Measurements from ENCODE around the gene IMPACT.

The IMPACT gene

DNA sequence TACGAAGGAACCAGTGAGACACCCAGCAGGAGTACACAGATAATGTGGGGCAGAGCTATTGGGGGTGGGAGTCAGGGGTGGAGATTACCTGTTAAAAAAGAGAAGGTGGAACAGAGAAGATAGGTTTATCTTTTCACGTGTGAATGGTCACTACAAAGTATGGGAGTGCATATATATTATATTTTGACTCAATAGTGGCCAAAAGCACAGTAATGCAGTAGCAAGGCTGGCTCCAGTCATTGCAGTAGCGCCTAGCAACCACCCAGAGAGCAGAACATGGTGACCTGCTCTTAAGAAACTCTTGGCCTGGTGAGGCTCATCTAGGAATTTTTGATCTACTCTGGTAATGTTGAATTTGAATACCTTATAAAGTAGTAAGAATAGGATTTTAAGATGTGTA, 1.0 kb downstream of the IMPACT start:
- DNase-seq: no peak

DNA sequence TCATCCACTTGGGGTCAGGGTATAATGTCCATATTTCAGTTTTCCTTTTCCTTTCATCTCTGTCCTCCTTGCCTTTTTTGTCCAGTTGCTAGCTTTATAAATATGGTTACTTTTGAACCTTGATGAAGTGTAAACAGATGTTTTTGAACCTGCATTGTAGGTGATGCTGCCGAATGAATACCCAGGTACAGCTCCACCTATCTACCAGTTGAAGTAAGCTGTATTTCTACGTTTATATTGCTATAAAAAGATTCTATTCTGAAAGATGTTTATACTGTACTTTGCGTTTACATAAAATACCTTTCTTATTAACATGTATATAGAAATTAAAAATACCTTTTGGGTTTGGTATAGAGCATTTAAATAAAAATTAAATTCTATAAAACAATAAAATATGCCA, 2.2 kb downstream of the IMPACT start:
- no peak for DNase-seq

DNA sequence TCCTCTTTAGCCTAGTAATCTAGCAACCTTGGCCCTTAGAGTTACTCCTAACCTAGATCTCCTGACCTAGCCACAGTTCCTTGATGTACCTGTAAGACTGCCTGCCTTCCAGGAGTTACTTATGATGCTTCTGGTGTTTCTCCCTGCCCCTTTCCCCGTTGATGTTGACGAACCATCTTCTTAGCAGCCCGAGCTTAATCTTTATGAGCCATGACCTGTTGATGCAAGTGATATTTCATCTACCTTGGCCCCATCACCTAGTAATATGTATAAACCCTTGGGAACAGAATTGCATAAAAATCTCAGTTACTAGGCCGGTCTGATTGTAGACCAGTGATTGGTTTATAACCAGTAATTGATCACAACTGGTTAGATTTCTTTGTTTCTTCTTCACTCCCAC, 2.7 kb downstream of the IMPACT start:
- no peak for DNase-seq

DNA sequence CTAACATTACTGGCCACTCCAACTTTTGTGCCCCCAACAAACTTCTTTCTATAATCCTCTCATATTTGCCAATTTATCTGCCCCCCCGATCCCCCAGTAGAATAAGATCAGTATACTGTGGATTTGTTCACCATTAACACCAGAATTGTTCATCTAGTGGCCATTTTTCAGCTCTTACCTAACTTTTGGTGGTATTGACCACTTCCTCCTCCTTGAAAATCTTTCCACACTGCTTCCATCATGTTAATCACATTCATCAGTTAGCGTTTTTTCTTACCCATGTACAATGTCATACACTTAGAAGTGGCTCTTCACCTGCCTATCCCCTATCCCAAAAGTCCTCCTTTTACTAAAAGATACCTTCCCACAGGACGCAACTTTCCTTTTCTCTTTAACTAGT, 6.1 kb downstream of the IMPACT start:
- DNase-seq: no peak

DNA sequence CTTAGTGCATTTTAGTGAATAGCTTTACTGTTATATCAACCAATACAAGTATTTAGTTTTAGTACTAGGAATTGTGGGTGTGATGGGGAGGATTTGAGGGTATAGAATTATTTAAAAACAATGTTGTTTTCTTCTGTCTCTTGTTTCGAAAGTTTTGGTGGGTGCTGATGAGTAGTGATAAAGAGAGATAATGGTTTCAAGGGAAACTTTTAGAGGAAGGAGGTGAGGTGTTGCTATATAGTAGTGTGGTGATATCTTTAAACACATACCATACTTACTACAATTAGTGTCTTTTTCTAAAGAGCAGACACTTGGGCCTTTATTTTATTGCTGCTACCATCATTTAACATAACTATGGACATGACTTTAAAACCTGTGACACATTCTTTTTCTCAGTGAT, 10.5 kb downstream of the IMPACT start:
- no peak for DNase-seq

DNA sequence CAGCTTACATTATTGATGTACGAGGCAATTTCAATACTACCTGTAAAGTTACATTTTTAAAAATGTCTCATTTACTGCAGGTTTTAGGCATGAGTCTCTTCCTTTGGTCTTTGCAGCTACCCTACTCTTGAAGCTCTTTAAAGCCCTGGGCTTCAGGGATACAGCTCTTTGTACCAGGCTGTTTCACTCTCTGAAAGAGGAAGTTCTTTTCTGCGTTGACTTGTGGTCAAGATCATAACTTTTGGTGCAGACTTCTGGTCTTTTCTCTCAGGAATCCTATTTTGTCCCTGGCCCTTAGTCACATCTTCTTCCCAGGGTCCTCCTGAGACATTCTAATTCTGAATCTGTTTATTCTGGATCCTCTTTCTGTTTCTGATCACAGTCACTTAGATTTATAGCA, 17.4 kb downstream of the IMPACT start:
- DNase-seq: no peak

DNA sequence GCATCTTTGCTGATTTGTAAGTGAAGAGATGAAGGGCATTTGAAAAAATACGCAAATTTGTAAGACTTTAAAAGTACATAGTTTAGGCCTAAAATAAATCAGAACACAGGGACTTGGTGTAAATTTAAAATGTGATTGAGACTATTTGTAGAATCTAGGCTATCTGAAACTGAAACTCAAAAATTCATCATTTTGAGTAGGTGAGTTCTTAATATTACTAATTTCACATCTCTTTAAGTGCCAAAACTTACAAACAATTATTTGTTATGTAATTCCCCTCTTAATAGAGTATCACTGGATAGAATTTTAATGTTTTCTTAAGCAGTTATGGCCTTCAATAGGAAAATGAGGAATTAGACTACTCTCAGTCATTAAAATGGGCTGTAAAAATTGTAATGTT, 20.0 kb downstream of the IMPACT start:
- DNase-seq: no peak

DNA sequence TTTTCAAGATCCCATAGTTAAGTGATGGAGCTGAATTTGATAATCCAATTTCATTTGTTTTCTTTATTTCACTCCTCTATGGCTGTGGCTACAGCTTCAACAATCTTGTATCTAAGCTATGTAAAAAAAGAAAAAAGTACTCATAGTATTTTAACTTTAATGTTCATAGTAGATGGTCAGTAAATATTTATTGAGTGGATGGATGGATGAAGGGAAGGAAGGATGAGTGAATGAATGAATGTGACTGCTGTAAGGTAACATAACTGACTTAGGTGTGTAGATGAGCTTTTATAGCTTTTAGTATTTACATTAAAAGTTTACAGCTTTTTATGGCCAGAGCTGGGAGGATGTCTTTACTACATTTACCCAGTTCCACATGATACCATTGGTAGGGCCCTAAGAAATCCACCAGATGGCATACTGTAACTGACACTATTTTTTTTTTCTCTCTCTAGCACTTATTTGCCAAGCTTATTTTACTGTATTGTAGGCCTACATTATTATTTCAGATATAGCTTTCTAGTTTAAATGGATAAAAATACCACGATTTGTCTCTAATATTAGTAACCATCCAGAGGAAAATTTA, 20.6 kb downstream of the IMPACT start:
- DNase-seq: no peak

DNA sequence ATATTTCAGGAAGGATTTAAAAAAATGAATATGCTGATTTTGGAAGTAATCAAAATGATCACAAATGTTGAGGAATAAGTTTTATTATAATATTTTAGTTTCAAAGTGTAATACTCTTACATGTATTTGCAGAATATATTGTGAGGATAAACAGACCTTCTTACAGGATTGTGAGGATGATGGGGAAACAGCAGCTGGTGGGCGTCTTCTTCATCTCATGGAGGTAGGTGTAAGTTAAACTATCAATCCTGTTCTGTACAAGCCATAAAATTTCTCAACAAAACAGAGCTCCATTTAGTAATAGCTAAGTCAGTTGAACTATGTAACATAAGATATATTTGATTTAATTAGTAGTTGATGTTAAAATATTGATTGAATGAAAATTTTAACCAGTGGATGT, 21.5 kb downstream of the IMPACT start:
- no peak for DNase-seq

DNA sequence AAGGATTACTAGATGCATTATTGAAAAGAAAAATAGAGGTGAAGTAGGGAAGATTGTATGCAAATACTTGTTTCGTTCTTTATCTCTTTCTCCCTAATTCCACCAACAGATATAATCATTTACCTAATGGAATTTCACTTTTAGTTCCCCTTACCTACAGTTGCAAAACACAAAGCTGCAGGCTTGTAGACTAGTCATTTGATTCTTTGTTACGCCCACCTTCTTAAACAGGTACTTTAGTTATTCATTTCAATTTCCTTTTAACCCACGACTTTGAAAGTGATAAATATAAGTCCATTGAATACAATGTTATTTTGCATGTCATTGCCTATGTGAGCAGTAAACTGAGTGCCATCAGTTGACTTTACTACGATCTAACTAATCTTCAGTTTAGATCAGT, 30.1 kb downstream of the IMPACT start:
- no peak for DNase-seq

DNA sequence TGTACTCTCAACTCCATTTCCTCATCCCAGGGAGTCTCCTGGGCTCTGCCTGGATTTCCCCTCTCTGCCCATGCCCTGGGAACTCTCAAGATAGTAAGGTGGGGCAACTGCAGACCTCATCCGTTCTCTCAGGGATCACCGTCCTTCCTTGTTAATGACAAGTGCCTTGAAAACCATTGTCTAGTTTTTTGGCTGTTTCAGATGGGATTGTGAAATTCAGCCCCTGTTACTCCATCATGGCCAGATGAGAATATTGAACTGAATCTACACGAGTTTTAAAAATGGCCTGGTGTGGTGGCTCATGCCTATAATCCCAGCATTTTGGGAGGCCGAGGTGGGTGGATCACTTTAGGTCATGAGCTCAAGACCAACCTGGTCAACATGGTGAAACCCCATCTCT, 33.3 kb downstream of the IMPACT start:
- DNase-seq: no peak

DNA sequence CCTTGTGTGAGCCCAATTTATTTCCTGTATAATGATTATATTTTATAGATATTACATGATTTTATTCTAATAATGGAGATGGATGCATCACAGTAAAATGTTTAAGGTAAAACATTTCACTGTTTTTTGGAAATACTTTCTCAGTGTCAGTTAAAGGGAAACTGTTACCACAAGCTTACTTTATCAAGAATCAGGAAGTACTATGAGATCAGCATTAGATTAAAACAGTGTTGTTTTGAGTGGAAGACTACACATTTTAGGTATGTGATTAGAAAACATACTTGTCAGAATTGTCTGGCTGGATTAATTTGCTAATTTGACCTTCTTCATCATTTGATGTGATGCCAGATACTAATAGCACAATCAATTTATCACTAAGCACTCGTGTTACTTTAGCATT, 33.9 kb downstream of the IMPACT start, which contains the start of gene HRH4:
HRH4 (plus strand) TSS at position 250 of the 400 bp plus-strand sequence; CDS start at position 342, 92 bp downstream.
- no peak for DNase-seq

DNA sequence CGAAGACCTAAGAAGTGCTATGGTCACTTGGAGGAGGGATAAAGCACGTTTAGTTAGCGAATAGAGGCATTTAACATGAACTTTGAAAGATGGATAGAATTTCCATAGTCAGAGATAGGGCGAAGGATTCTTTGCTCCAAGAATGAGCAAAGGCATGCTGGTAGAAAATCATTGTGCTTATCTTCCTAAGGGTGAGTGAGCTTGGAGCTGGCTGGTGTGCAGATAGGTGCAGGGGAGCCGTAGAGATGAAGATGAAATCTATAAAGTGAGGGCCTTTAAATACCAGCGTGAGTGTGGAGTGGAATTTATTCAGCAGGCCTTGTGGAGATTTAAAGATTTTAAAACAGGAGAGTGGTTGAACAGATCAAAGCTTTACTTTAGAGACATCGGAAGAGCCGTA, 35.5 kb downstream of the IMPACT start:
- no peak for DNase-seq

DNA sequence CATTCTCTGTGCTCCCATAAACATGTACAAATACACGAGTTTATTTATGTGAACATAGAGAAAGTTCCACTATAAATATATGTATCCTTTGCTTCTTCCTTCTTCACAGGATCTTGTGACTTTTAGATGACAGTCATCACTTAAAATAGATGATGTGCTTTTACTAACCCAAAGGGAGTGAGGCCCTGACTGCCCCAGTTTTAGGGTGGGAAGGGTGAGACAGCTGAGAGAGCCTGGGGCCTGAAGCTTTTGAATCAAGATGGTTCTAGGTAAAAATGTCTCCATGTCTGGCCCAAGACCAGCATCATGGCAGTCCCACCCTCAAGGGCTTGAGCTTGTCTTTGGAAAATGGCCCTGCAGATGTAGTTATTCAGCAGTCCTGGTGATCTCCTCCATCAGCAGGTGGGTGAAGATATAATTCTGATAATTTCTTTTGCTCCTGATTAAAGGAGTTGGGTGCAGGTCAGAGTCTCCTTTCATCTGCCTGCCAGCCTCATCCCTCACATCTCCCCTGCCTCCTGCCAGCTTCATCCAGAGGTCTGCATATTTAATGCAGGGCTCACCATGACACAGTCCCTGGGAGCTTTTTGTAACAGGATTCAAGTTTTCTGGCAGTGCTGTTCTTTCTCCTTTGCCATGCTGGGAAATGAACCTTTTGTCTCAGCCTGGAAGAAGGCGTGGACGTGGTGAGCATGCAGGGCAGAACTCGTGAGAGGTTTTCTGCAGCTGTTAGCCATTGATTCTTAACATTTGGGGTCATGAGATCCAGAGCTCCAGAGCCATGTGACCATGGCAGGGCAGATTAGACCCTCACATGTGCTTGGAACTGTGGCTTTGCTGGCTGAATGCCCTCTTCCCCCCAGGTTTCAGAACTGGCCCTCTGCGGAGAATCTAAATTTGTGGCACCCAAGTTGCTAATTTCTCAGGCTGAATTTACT, 36.6 kb downstream of the IMPACT start:
- no peak for DNase-seq

DNA sequence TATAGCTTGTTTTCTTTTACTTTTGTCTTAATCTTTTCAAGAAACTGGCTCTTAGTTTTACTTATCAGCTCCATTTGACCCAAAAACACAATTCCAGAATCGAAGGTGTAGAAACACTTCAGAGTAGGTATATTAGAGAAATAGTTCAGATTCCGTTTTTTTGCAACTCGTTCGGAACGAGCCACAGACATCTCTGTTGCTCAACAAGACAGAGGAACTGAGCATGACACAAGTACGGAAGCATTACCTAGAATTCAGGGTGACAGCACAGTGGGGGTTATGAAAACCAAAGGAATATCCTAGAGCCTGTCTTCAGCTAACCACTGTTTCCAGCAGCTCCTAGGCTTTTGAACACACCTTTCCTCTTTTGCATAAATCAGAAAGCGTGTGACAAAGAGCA, 39.0 kb downstream of the IMPACT start:
- DNase-seq: no peak

DNA sequence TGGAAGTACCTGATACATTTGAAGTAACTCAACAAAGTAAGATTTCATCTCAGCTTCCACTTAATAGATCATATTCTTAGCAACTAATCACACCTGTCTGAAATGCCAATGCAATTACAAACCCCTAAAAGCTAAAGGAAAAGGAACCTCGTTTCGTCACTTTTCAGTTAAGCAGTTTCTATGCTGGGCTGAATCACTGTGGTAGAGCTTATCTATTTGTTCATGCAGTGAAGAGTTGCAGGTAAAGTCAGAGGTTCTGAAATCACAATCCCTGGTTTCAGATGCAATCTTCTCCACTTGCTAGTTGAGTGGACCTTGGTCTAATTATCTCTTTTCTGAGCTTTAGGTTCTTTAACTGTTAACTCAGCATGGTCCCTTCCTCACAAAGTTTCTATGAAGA, 40.3 kb downstream of the IMPACT start:
- no peak for DNase-seq

DNA sequence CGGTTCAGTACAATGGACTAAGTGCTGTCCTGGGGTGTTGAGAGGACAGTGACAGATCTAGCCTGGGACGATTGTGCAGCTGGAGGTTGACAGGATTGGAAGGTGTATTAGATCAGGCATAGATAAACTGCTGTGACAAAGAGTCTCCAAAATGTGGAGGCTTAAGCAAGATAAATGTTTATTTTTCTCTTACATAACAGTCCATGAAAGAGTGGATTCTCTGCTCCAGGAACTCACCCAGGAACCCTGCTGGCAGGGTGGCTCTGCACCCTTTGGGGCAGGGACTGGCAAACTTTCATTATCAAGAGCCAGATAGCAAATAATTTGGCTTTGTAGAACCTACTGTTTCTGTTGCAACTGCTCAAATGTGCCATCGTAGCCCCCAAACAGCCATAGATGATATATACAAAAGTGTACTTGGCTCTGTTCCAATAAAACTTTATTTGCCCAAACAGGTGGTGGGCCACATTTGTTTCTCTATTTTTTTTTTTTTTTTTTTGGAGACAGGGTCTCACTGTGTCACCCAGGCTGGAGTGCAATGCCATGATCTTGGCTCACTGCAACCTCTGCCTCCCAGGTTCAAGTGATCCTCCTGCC, 43.6 kb downstream of the IMPACT start:
- no peak for DNase-seq

DNA sequence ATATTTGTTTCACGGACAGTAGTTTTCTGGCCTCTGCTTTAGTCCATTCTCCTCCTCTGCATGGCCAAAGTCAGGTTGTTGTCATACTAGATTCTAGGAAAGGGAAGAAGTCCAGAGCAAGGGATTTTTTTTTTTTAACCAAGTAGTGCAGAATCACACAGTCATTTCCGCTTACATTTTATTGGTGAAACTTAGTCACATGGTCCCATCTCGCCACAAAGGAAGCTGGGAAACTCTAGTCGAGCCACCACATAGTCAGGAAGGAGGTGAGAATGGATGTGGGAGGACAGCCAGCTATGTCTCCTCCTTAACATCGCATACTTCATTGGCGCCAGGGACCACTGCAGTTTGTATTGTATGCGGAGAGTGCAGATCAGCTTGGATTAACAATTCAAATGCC, 44.3 kb downstream of the IMPACT start:
- DNase-seq: no peak

DNA sequence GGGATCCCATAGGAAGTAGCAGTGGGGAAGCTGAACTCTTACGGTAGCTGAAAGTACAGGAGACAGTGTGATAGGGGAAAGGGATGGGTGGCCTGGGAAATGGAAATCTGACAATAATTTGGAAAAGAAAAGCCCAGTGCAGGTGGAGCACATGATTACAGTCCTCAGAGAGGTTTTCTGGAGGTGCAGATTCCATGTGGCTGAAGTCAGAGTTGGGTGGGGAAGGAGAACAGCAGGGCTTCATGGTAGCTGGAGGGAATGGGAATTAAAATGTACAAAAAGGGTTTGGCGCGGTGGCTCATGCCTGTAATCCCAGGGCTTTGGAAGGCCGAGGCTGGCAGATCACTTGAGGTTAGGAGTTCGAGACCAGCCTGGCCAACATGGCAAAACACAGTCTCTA, 46.1 kb downstream of the IMPACT start:
- DNase-seq: no peak

DNA sequence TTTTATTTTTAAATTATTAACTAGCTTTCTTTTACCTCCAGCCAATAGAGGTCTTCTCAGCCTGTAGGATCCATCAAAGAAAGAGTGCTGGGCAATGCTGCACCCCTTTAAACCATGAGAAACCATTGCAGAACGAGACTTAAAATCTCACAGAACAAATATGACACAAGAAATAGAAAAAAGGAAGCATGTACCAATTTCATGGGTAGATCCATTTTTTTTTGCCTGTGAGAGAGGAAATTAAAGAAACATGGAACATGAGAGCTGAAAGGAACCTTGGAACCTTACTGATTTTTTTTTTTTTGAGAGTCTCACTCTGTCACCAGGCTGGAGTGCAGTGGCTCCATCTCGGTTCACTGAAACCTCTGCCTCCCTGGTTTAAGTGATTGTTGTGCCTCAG, 47.9 kb downstream of the IMPACT start:
- DNase-seq: no peak

DNA sequence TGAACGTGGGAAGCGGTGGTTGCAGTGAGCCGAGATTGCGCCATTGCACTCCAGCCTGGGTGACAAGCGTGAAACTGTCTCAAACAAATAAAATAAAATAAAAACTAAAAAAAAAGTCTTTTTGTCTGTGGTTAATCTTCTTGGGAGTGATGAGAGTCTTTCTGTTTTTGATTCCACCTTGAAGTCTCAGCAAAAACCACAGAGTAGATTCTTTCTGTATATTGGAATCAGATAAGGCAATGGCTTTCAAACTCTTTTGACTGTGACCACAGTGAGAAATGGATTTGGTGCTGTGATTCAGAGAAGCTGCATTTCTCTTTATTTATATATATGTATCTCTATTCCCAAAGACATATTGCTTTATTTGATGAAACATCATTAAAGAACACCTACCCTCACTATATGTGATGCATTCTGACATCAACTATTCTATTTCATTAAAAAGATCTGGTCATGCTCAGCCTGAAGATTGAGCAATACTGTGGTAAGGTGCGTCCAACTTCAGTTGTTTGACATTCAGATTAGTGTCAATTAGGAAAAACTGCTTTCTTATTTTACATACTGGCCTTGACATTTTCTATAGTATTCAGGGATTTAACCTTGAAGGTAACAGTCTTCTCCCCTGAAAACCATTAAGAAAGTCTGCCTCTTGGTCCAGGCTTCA, 49.6 kb downstream of the IMPACT start:
- DNase-seq: no peak

DNA sequence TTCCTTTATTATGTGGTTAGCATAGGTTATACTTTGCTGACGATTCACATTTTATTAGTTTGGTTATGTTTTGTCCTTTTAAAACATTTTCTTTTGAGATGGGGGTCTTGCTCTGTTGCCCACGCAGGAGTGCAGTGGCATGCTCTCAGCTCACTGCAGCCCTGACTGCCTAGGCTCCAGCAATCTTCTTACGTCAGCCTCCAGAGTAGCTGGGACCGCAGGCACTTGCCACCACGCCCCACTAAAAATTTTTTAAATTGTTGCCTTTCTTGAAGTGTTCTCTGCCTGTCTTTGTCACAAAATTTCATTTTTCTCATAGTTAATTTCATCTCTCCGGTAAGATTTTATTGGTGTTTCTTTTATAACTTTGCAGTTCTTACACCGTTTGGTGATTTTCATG, 52.9 kb downstream of the IMPACT start:
- DNase-seq: no peak

DNA sequence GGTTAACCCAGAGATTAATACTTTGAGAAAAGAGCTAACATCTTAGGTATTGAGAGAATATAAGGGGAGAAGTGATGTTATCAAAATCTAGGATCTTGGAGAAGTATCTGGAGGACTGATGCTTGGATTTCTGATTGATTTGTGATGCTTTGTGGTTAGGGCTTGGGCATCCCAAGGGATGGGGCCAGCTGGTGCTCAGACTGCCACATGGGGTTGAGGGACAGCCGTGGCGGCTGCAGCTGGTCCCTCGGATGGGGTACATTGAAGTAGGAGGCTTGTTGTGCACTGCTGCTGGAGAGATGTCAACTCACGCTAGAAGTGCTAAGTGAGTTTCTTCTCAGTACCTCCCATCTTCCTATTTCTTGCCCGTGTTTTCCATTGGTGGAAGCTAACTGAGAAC, 56.4 kb downstream of the IMPACT start:
- no peak for DNase-seq

DNA sequence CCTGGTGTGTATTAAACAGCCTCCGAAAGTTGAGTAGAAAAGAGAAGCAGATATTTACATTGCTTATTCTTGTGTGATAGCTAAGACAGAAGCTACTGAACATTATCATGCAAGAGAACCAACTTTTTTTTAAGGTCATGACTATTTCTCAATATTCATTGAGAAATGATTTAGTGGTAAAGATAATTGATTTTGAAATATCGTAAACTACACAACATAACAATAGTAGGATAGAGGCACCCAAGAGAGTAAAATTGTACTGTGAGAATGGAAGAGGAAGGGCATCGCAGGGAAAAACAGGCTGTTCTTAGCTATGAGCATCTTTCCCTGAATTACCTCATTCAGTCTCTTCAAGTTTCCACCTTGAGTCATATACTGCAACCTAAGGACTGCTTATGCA, 59.2 kb downstream of the IMPACT start:
- DNase-seq: no peak
